Endothelial cell of umbilical vein (primary cell): ENCODE results near the gene FAM117B. TPM values are rescaled to one million over a fixed set of nuclear protein-coding genes. Genes with fewer than 3 reads are reported as not detected.

Experiments
- BruUV-seq: library from RNA; stranded (reverse); fragments of 400-500 nt; replicated peaks from 2 replicates; lab custom pipeline; 2021; lab: Mats Ljungman, UMichigan
- CTCF ChIA-PET: fragments of 300-600, 350-600 bp; sonication (Branson Sonifier 250); formaldehyde crosslinking; loops from one replicate; lab custom pipeline; 2021; ENCODE audit warnings: antibody characterized with exemption, inconsistent platforms; lab: Charles Lee
- POLR2A ChIA-PET: fragments of 300-600, 350-600 bp; sonication (Branson Sonifier 250); formaldehyde crosslinking; loops from one replicate; lab custom pipeline; 2021; ENCODE audit warnings: antibody characterized with exemption, inconsistent platforms; lab: Charles Lee
- DNase-seq: peaks from one replicate; pipeline ENCODE4 v3.0.0-alpha.2; 2011; ENCODE audit warnings: low read depth, low spot score
- FAIRE-seq: peaks from 2 replicates; lab custom pipeline; 2011; peaks lifted over from hg19 to GRCh38; lab: Jason Lieb, UNC
- H2AFZ ChIP-seq: 2 replicates; pipeline ENCODE4 v1.6.0; 2012; ENCODE audit warnings: low read depth, low read length, control low read depth, inconsistent platforms
- H3K27ac ChIP-seq: 2 replicates; pipeline ENCODE4 v1.5.1; 2011; ENCODE audit warnings: low read depth, mild to moderate bottlenecking, control low read depth, low read length, moderate library complexity; ENCODE audit not compliant: insufficient read depth
- H3K27me3 ChIP-seq, 2 experiments: 2 replicates each; pipeline versions ENCODE4 v1.6.0 to v1.6.1; 2011; ENCODE audit warnings: low read length in 2 of 2, mixed read lengths in 1 of 2; ENCODE audit not compliant: control insufficient read depth in 2 of 2, insufficient read depth in 2 of 2
- H3K36me3 ChIP-seq, 2 experiments: 2 replicates in 1 of 2; 3 replicates in 1 of 2; pipeline ENCODE4 v1.5.1; 2011; ENCODE audit warnings: low read length in 2 of 2, mild to moderate bottlenecking in 1 of 2, moderate library complexity in 1 of 2; ENCODE audit not compliant: control insufficient read depth in 2 of 2, insufficient read depth in 2 of 2; ENCODE audit errors: extremely low read depth in 1 of 2
- H3K4me1 ChIP-seq: 3 replicates; pipeline ENCODE4 v1.5.1; 2011; ENCODE audit warnings: mild to moderate bottlenecking, low read length; ENCODE audit not compliant: control insufficient read depth, insufficient read depth; ENCODE audit errors: extremely low read depth
- H3K4me2 ChIP-seq: 2 replicates; pipeline ENCODE4 v1.6.1; 2011; ENCODE audit warnings: low read length, control low read depth, mixed read lengths; ENCODE audit not compliant: insufficient read depth
- H3K4me3 ChIP-seq, 3 experiments: fragments of 200-600 bp in 1 of 3; sonication (generic), shearing (Covaris generic) in 1 of 3; replicated peaks in 1 of 3; 2 replicates each; pipeline ENCODE4 v1.5.1; 2011 to 2016; ENCODE audit warnings: control low read depth in 3 of 3, low read length in 3 of 3, mild to moderate bottlenecking in 2 of 3, inconsistent platforms in 1 of 3, low read depth in 1 of 3, moderate library complexity in 1 of 3; ENCODE audit not compliant: insufficient read depth in 1 of 3
- H3K79me2 ChIP-seq: 2 replicates; pipeline ENCODE4 v1.6.0; 2012; ENCODE audit warnings: low read length, inconsistent platforms; ENCODE audit not compliant: control insufficient read depth, insufficient read depth
- H3K9ac ChIP-seq: replicated peaks from 2 replicates; pipeline ENCODE3; 2011; ENCODE audit warnings: low read length, control low read depth; ENCODE audit not compliant: insufficient read depth; ENCODE audit errors: extremely low read depth
- H3K9me1 ChIP-seq: replicated peaks from 3 replicates; pipeline ENCODE4 v1.6.0; 2011; ENCODE audit warnings: mild to moderate bottlenecking, low read length; ENCODE audit not compliant: control insufficient read depth, insufficient read depth; ENCODE audit errors: extremely low read depth
- H3K9me3 ChIP-seq: replicated peaks from 2 replicates; pipeline ENCODE4 v1.5.1; 2012; ENCODE audit warnings: low read length, inconsistent platforms; ENCODE audit not compliant: control insufficient read depth, insufficient read depth
- H4K20me1 ChIP-seq: replicated peaks from 2 replicates; pipeline ENCODE3; 2011; ENCODE audit warnings: mild to moderate bottlenecking, low read length; ENCODE audit not compliant: control insufficient read depth, insufficient read depth; ENCODE audit errors: extremely low read depth
- CTCF ChIP-seq, 2 donors: IDR thresholded peaks; 1 replicate in 1 of 2; 2 replicates in 1 of 2; pipeline ENCODE4 v1.5.1; 2011; ENCODE audit warnings: low read length in 2 of 2, mild to moderate bottlenecking in 2 of 2, moderate library complexity in 2 of 2, control low read depth in 1 of 2, inconsistent platforms in 1 of 2, low read depth in 1 of 2; ENCODE audit not compliant: insufficient read depth in 1 of 2; ENCODE audit errors: extremely low read depth in 1 of 2
- EZH2 ChIP-seq: IDR thresholded peaks from 2 replicates; pipeline ENCODE4 v1.6.1; 2012; ENCODE audit warnings: borderline replicate concordance, low read depth, mild to moderate bottlenecking, moderate library complexity, low read length, inconsistent platforms; ENCODE audit not compliant: severe bottlenecking
- FOS ChIP-seq: IDR thresholded peaks from 2 replicates; pipeline ENCODE4 v1.6.1; 2011; ENCODE audit warnings: mild to moderate bottlenecking, low read length, moderate library complexity, borderline replicate concordance; ENCODE audit not compliant: insufficient read depth
- GATA2 ChIP-seq: IDR thresholded peaks from 2 replicates; pipeline ENCODE4 v1.7.0; 2011; ENCODE audit warnings: low read depth, mild to moderate bottlenecking, moderate library complexity, mixed read lengths, low read length; ENCODE audit not compliant: insufficient read length, insufficient read depth
- JUN ChIP-seq: IDR thresholded peaks from 2 replicates; pipeline ENCODE4 v1.6.1; 2011; ENCODE audit warnings: borderline replicate concordance, low read depth; ENCODE audit not compliant: insufficient read length, insufficient read depth
- MAX ChIP-seq: IDR thresholded peaks from 2 replicates; pipeline ENCODE4 v1.6.1; 2011; ENCODE audit not compliant: insufficient read depth, insufficient read length
- MYC ChIP-seq: IDR thresholded peaks from one replicate; pipeline ENCODE4 v1.6.1; 2011; ENCODE audit warnings: mild to moderate bottlenecking, low read depth, low read length
- POLR2A ChIP-seq: IDR thresholded peaks from 2 replicates; pipeline ENCODE4 v1.6.1; 2012; ENCODE audit warnings: low read depth, mild to moderate bottlenecking, control low read depth, low read length
- POLR2AphosphoS5 ChIP-seq: IDR thresholded peaks from 2 replicates; pipeline ENCODE4 v1.6.1; 2012; ENCODE audit warnings: low read depth, mild to moderate bottlenecking, control low read depth, low read length, moderate library complexity; ENCODE audit not compliant: insufficient read depth
- dilution Hi-C: fragments of 300-500 bp; cut with MboI; formaldehyde crosslinking; loops from one replicate; pipeline ENCODE4 v1.15.0; 2019; ENCODE audit warnings: low sequenced_read_pairs; ENCODE audit not compliant: extremely low pct_ligation_motif_present
- intact Hi-C: fragments of 100-400 bp; cut with micrococcal nuclease; formaldehyde crosslinking; loops from one replicate; pipeline ENCODE4 v1.10.0; 2022
- polyA plus RNA-seq, 4 experiments: library from polyadenylated mRNA; depleted of rRNA in 3 of 4; stranded (reverse) in 3 of 4; unstranded in 1 of 4; fragments of >200 nt; gene quantifications; 2 replicates each; pipeline versions ENCODE4 v1.2.1 to v1.2.3, GENCODE V29; 2011 to 2012; ENCODE audit warnings: missing spikeins in 1 of 4
- total RNA-seq: library from RNA; stranded (reverse); gene quantifications from 2 replicates; pipeline ENCODE4 v1.2.3, GENCODE V29; 2021

FAM117B gene
- total and polyA plus RNA-seq, 2 donors (not counting 3 experiments of a cell fraction or from before 2014, with no cell fraction given) = 1.3 to 7.0 TPM

- POLR2A ChIA-PET = no interaction called here
- Histone ChIP-seq H2AFZ (no peak overlapping the region), H3K4me2 (no peak overlapping the region), H3K79me2 (no peaks in the 10 kb centered on the region), H4K20me1 (no peaks in the 10 kb centered on the region), H3K4me1 (no peaks in the 10 kb centered on the region), H3K36me3 (peaks cover 0 to 3% of the 10 kb centered on the region in 2 experiments), H3K9me1 (no peaks in the 10 kb centered on the region), H3K4me3 (no peak overlapping the region), H3K9me3 (no peaks in the 10 kb centered on the region), H3K27ac (no peak overlapping the region), H3K27me3 (no peaks in the 10 kb centered on the region), H3K9ac (no peak overlapping the region)
- intact Hi-C loops = no loop called here
- no peak for DNase-seq
- FAIRE-seq = no peak
- CTCF ChIA-PET = interaction anchor here (1.3 to 1.4 kb wide), 3 partner anchors 10 to 63 kb away, joined by 4 to 5 read pairs (median 4); no protein-coding TSS in a partner anchor
- TF ChIP-seq EZH2 (no peak), POLR2AphosphoS5 (no peak), MYC (no peak), POLR2A (no peak), GATA2 (no peak), CTCF (IDR thresholded peaks at IDR 0.05; ENCODE audit: extremely low read depth in 1 of 2, insufficient read depth in 1 of 2, low read depth in 1 of 2, low read length in 2 of 2) (no peak), FOS (no peak), JUN (no peak), MAX (no peak)
- no TSS peak for BruUV-seq
- dilution Hi-C loops = no loop called here
These were observed 133.5 kb downstream of the FAM117B start for GRCh38 chr2:202768273-202768672.
